ENCODE measurements around the gene PLSCR2. TPM values are rescaled to one million over a fixed set of nuclear protein-coding genes. Genes with fewer than 3 reads are reported as not detected.

The PLSCR2 gene
- total and polyA plus RNA-seq, 2 of the 8 experiments (the other 6 are each of a cell fraction or from before 2014, with no cell fraction given) = not detected

- Histone ChIP-seq H3K4me3 (ENCODE audit: extremely low read depth in 1 of 4, insufficient read depth in 2 of 4, low read depth in 3 of 4, low read length in 4 of 4) (no peak overlapping the region), H3K18ac (ENCODE audit: extremely low read depth, low read length) (no peak overlapping the region), H2BK20ac (ENCODE audit: low read length) (no peak overlapping the region), H2BK5ac (ENCODE audit: low read depth, low read length) (no peak overlapping the region), H3K4me1 (replicated peaks in 1 of 4; ENCODE audit: control insufficient read depth in 3 of 4, insufficient read depth in 4 of 4, low read length in 3 of 4) (no peaks in the 10 kb centered on the region), H3K27me3 (replicated peaks in 1 of 4; ENCODE audit: control insufficient read depth in 3 of 4, extremely low read depth in 1 of 4, insufficient read depth in 3 of 4, low read length in 3 of 4) (no peaks in the 10 kb centered on the region), H3K23me2 (ENCODE audit: low read depth, low read length) (no peaks in the 10 kb centered on the region), H3K9me3 (ENCODE audit: insufficient read depth in 2 of 2, low read depth in 1 of 2, low read length in 1 of 2) (no peaks in the 10 kb centered on the region; a peak in 1 of 4 replicates), H4K5ac (ENCODE audit: insufficient read length, low read depth, low read length) (no peak overlapping the region), H3K27ac (ENCODE audit: low read depth, low read length) (no peak overlapping the region), H3K56ac (replicated peaks; ENCODE audit: insufficient read length, low read depth, low read length) (no peak overlapping the region), H2BK120ac (replicated peaks; ENCODE audit: low read depth, low read length) (no peak overlapping the region), H3K36me3 (ENCODE audit: control insufficient read depth in 2 of 4, insufficient read depth in 4 of 4, low read length in 3 of 4) (no peaks in the 10 kb centered on the region), H4K20me1 (replicated peaks in 1 of 2; ENCODE audit: control insufficient read depth in 1 of 2, insufficient read depth in 2 of 2, low read length in 2 of 2) (no peaks in the 10 kb centered on the region), H3K4ac (replicated peaks; ENCODE audit: insufficient read length, low read depth, low read length) (no peak overlapping the region), H3K79me2 (ENCODE audit: control insufficient read depth in 1 of 2, insufficient read depth in 2 of 2, low read length in 2 of 2) (no peaks in the 10 kb centered on the region), H3K9ac (replicated peaks in 1 of 4; ENCODE audit: extremely low read depth in 1 of 4, low read depth in 3 of 4, low read length in 3 of 4) (no peak overlapping the region), H3K14ac (ENCODE audit: insufficient read length) (no peak overlapping the region), H3K23ac (ENCODE audit: insufficient read length) (no peak overlapping the region), H4K91ac (replicated peaks; ENCODE audit: insufficient read length, low read length) (no peak overlapping the region), H3K4me2 (ENCODE audit: insufficient read depth in 1 of 2, low read depth in 2 of 2, low read length in 2 of 2) (no peak overlapping the region), H2AFZ (ENCODE audit: low read length) (no peak overlapping the region), H3K79me1 (ENCODE audit: low read depth, low read length) (no peaks in the 10 kb centered on the region), H2BK12ac (ENCODE audit: low read depth, low read length) (no peak overlapping the region), H2AK5ac (ENCODE audit: low read depth, low read length) (no peak overlapping the region), H2BK15ac (ENCODE audit: low read length) (no peak overlapping the region), H4K8ac (ENCODE audit: extremely low read depth, insufficient read depth, low read length) (no peak overlapping the region)
- no peak for TF ChIP-seq HDAC2 (IDR thresholded peaks at IDR 0.05; ENCODE audit: borderline replicate concordance in 1 of 2, low read depth in 2 of 2, low read length in 2 of 2)
- TF ChIP-seq RNF2 (IDR thresholded peaks at IDR 0.05; ENCODE audit: borderline replicate concordance, low read depth, low read length, missing control alignments, poor library complexity, severe bottlenecking) = no peak
- no peak for TF ChIP-seq FOSL1 (IDR thresholded peaks at IDR 0.05; ENCODE audit: insufficient read depth, low read depth, low read length)
- no peak for TF ChIP-seq SP4 (IDR thresholded peaks at IDR 0.05; ENCODE audit: low read length)
- TF ChIP-seq ATF2 (IDR thresholded peaks at IDR 0.05; ENCODE audit: low read length) = no peak
- TF ChIP-seq JUND (IDR thresholded peaks at IDR 0.05; ENCODE audit: low read length) = no peak
- no peak for TF ChIP-seq RXRA (IDR thresholded peaks at IDR 0.05; ENCODE audit: insufficient read depth, low read depth, low read length)
- TF ChIP-seq SIRT6 (IDR thresholded peaks at IDR 0.05; ENCODE audit: low read length) = no peak
- TF ChIP-seq JUN (IDR thresholded peaks at IDR 0.05; ENCODE audit: low read depth, low read length) = no peak
- no peak for TF ChIP-seq CBX8 (IDR thresholded peaks at IDR 0.05; ENCODE audit: borderline replicate concordance, low read depth, low read length)
- ChIA-PET CTCF (ENCODE audit: partially characterized antibody) (interaction anchor here (0.6 to 1.4 kb wide), 3 partner anchors 8 to 201 kb away, joined by 3 to 4 read pairs (median 4); no protein-coding TSS in a partner anchor), POLR2A (ENCODE audit: partially characterized antibody) (no interaction called here)
- whole genome bisulfite sequencing, 2 experiments (ENCODE audit: extremely low coverage in 1 of 2, insufficient coverage in 1 of 2, insufficient read length in 1 of 2, insufficient replicate concordance in 2 of 2, low coverage in 1 of 2, low lambda C conversion rate in 2 of 2, missing lambda C conversion rate in 1 of 2) = 48% methylated on average over 2 of the region's 2 CpGs; no CpG with 5 or more reads in 1 of the 2 experiments
- FAIRE-seq (no peak), DNase-seq (ENCODE audit: low read depth in 1 of 2, low spot score in 2 of 2) (no peak)
These were observed 79.2 kb downstream of the PLSCR2 start for GRCh38 chr3:146390006-146390772.
